Measurements from ENCODE around the gene CALML5.

Gene CALML5

DNA sequence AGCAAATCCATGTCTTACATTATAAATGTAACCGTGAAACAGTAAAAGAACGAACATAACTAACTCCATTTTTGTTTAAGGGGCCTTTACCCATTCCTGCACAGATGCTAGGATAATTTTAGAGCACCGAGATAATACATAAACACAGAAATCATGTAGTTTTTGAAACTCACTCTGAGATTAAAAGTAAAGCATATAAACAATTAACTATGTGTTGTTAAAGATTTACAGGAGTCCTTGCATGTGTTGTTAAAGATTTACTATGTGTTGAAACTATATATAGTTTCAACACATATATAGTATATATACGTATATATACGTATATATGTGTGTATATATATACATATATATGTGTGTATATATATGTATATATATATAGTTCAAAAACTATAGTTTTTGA lies 18.2 kb upstream of the CALML5 start:
- no peaks in the 10 kb centered on the region for H3K27me3 ChIP-seq (ENCODE audit: insufficient read depth, poor library complexity, severe bottlenecking)
- TF ChIP-seq, protein P1, sequence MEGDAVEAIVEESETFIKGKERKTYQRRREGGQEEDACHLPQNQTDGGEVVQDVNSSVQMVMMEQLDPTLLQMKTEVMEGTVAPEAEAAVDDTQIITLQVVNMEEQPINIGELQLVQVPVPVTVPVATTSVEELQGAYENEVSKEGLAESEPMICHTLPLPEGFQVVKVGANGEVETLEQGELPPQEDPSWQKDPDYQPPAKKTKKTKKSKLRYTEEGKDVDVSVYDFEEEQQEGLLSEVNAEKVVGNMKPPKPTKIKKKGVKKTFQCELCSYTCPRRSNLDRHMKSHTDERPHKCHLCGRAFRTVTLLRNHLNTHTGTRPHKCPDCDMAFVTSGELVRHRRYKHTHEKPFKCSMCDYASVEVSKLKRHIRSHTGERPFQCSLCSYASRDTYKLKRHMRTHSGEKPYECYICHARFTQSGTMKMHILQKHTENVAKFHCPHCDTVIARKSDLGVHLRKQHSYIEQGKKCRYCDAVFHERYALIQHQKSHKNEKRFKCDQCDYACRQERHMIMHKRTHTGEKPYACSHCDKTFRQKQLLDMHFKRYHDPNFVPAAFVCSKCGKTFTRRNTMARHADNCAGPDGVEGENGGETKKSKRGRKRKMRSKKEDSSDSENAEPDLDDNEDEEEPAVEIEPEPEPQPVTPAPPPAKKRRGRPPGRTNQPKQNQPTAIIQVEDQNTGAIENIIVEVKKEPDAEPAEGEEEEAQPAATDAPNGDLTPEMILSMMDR (IDR thresholded peaks at IDR 0.05; ENCODE audit: insufficient read depth, low read length), result no peak
- TF ChIP-seq, protein P2, sequence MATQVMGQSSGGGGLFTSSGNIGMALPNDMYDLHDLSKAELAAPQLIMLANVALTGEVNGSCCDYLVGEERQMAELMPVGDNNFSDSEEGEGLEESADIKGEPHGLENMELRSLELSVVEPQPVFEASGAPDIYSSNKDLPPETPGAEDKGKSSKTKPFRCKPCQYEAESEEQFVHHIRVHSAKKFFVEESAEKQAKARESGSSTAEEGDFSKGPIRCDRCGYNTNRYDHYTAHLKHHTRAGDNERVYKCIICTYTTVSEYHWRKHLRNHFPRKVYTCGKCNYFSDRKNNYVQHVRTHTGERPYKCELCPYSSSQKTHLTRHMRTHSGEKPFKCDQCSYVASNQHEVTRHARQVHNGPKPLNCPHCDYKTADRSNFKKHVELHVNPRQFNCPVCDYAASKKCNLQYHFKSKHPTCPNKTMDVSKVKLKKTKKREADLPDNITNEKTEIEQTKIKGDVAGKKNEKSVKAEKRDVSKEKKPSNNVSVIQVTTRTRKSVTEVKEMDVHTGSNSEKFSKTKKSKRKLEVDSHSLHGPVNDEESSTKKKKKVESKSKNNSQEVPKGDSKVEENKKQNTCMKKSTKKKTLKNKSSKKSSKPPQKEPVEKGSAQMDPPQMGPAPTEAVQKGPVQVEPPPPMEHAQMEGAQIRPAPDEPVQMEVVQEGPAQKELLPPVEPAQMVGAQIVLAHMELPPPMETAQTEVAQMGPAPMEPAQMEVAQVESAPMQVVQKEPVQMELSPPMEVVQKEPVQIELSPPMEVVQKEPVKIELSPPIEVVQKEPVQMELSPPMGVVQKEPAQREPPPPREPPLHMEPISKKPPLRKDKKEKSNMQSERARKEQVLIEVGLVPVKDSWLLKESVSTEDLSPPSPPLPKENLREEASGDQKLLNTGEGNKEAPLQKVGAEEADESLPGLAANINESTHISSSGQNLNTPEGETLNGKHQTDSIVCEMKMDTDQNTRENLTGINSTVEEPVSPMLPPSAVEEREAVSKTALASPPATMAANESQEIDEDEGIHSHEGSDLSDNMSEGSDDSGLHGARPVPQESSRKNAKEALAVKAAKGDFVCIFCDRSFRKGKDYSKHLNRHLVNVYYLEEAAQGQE (IDR thresholded peaks at IDR 0.05; ENCODE audit: insufficient replicate concordance, low read depth), result no peak
- no peak for TF ChIP-seq SPI1 (IDR thresholded peaks at IDR 0.05; ENCODE audit: borderline replicate concordance, low read depth)
- no peak for TF ChIP-seq GABPA (IDR thresholded peaks at IDR 0.05; ENCODE audit: low read depth)
- TF ChIP-seq POLR2AphosphoS5 (IDR thresholded peaks at IDR 0.05; ENCODE audit: low read depth), result no peak
- no peak for DNase-seq (ENCODE audit: low read depth in 1 of 2, low spot score in 1 of 2)
- no peak overlapping the region for H3K4me3 ChIP-seq (replicated peaks; ENCODE audit: insufficient read depth, low read length)
- no peak overlapping the region for H3K27ac ChIP-seq (replicated peaks)

DNA sequence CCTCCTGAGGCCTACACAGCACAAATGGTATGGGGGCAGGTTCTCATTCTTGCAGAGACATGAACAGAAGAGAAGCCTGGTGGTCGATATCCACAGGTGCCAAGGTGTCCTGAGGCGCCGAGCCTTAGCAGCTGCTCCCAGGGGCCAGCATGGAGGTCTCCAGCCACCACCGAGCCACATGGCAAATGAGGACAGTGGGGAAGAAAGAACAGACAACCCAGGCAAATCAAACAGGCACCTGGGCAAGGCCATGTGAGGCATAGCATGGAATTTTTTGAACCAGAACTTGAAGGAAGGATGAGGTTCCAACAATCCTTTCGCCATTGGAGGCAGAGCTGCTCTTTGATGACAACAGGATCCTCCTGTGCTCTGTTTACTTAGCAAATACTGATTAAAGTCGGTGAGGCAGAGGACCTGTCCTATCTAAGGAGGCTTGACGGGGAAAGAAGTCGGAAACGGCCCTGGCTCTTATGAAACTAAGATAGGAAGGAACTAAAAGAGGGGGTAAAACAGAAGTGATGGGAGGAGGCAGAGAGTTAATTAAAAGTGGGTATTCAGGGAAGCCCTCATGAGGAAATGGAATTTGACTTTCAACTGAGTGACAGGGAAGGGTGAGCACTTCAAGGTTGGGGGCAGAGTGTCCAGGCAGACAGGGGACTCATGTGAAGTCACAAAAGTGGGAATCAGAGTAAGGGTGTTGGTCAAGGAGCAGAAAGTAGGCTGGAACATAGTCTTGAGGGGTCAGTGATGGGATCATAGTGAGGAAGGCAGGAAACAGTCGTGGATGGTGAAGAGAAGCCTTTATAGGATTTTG lies 16.8 kb upstream of the CALML5 start:
- Histone ChIP-seq H3K27me3 (ENCODE audit: insufficient read depth, poor library complexity, severe bottlenecking) (no peaks in the 10 kb centered on the region), H3K27ac (replicated peaks) (no peak overlapping the region), H3K4me3 (replicated peaks; ENCODE audit: insufficient read depth, low read length) (no peak overlapping the region)
- no peak for DNase-seq (ENCODE audit: low read depth in 1 of 2, low spot score in 1 of 2)
- TF ChIP-seq SPI1 (IDR thresholded peaks at IDR 0.05; ENCODE audit: borderline replicate concordance, low read depth) (no peak), GABPA (IDR thresholded peaks at IDR 0.05; ENCODE audit: low read depth) (no peak), POLR2AphosphoS5 (IDR thresholded peaks at IDR 0.05; ENCODE audit: low read depth) (no peak)
- TF ChIP-seq, protein P2 (IDR thresholded peaks at IDR 0.05; ENCODE audit: insufficient replicate concordance, low read depth), result no peak
- TF ChIP-seq, protein P1 (IDR thresholded peaks at IDR 0.05; ENCODE audit: insufficient read depth, low read length), result no peak

DNA sequence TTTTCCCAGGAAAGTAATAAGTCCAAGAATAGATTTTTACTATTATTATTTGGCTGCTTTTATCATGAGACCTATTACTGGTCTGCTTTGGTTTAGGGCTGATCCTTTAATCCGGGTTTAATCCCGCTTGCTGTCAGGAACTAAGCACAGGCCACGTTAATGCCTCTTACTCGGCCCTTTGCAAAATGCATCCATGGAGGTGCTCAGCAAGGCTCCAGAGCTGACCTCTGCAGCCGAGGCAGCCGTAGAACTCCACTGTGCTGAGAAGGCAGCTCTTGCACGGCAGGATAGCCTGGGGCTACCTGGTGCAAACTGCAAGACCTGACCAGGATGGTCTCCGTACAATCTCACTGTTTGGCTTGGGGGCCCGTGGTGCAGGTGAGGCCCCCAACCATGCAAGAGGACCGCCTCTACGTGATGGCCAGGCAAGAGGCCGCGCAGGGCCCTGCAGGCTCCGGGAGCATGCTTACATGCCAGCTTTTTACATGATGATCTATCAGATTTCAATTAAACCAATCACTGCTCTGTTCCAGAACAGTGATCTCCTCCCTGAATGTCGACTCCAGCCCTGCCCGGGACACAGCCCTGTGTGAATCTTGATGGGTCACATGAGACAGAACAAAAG lies 15.0 kb upstream of the CALML5 start:
- no peaks in the 10 kb centered on the region for H3K27me3 ChIP-seq (ENCODE audit: insufficient read depth, poor library complexity, severe bottlenecking)
- TF ChIP-seq, protein P1 (IDR thresholded peaks at IDR 0.05; ENCODE audit: insufficient read depth, low read length), result no peak
- TF ChIP-seq POLR2AphosphoS5 (IDR thresholded peaks at IDR 0.05; ENCODE audit: low read depth) (no peak), GABPA (IDR thresholded peaks at IDR 0.05; ENCODE audit: low read depth) (no peak), SPI1 (IDR thresholded peaks at IDR 0.05; ENCODE audit: borderline replicate concordance, low read depth) (no peak)
- TF ChIP-seq, protein P2 (IDR thresholded peaks at IDR 0.05; ENCODE audit: insufficient replicate concordance, low read depth), result no peak
- no peak overlapping the region for H3K4me3 ChIP-seq (replicated peaks; ENCODE audit: insufficient read depth, low read length)
- no peak overlapping the region for H3K27ac ChIP-seq (replicated peaks)
- no peak for DNase-seq (ENCODE audit: low read depth in 1 of 2, low spot score in 1 of 2)
